ENCODE data around the gene RAD9A. TPM values are rescaled to one million over a fixed set of nuclear protein-coding genes. Genes with fewer than 3 reads are reported as not detected.

RAD9A gene
- total RNA-seq, 2 experiments from 2014 or later: 29.7 to 30.6 TPM

DNA sequence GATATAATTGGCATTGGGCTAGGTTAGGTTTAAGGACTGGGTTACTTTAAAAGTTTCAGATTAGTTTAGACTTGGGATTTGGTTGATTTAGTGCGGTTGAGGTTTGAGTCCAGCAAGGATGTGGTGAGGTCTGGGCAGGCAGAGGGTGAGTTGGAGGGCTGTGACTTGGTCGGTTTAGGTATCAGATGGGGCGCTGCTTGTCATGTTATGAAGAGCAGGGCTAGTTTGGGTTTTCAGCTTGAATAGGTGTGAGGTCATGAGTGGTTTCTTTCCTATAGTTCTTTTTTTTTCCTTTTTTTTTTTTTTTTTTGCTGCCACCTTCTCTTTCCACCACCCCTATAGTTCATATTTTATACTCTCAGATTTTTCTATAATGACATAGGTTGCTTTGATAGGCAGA, 23.2 kb upstream of the RAD9A start:
- ChIA-PET CTCF (interaction anchor here (2.0 to 30.8 kb wide), 3 partner anchors 13 to 23 kb away, joined by 5 to 883 read pairs (median 66); partner anchors contain the start of gene POLD4), POLR2A (interaction anchor here (2.4 kb wide), 1 partner anchor 23 kb away, joined by 7 read pairs; the partner anchor contains the start of gene RAD9A)
- no peaks in the 10 kb centered on the region for H3K9me3 Mint-ChIP-seq
- H3K27ac Mint-ChIP-seq: no peak overlapping the region
- DNase-seq: peak; percentile 55
- H3K4me3 Mint-ChIP-seq: no peak overlapping the region
- H3K4me1 Mint-ChIP-seq (ENCODE audit: low read depth): peaks cover 51% of the 10 kb centered on the region
- no peaks in the 10 kb centered on the region for H3K36me3 Mint-ChIP-seq (ENCODE audit: low read depth)
- H3K27me3 Mint-ChIP-seq: peaks cover 15% of the 10 kb centered on the region
- intact Hi-C loops (cut with micrococcal nuclease): no loop called here
- no peak for TF ChIP-seq CTCF (IDR thresholded peaks at IDR 0.05)
- peak; percentile 22 for ATAC-seq

- Mint-ChIP-seq H3K27ac (no peak overlapping the region), H3K36me3 (ENCODE audit: low read depth) (no peaks in the 10 kb centered on the region), H3K27me3 (peaks cover 16% of the 10 kb centered on the region), H3K4me1 (ENCODE audit: low read depth) (peaks cover 51% of the 10 kb centered on the region), H3K4me3 (no peak overlapping the region), H3K9me3 (no peaks in the 10 kb centered on the region)
- no peak for TF ChIP-seq CTCF (IDR thresholded peaks at IDR 0.05)
- POLR2A ChIA-PET: interaction anchor here (0.9 to 2.4 kb wide), 3 partner anchors 13 to 23 kb away, joined by 3 to 7 read pairs (median 6); partner anchors contain the start of gene RAD9A
- CTCF ChIA-PET: interaction anchor here (2.0 to 30.8 kb wide), 4 partner anchors 12 to 24 kb away, joined by 5 to 883 read pairs (median 48); partner anchors contain the start of gene POLD4
- no peak for ATAC-seq
- DNase-seq: no peak
- intact Hi-C loops (cut with micrococcal nuclease): no loop called here
Measured at GRCh38 chr11:67369275-67369674, 22.5 kb upstream of the RAD9A start.

- no peaks in the 10 kb centered on the region for H3K36me3 Mint-ChIP-seq (ENCODE audit: low read depth)
- H3K4me3 Mint-ChIP-seq: no peak overlapping the region
- intact Hi-C loops (cut with micrococcal nuclease): no loop called here
- ChIA-PET CTCF (interaction anchor here (1.4 to 30.8 kb wide), 5 partner anchors 12 to 288 kb away, joined by 4 to 883 read pairs (median 31); partner anchors contain the start of gene POLD4), POLR2A (interaction anchor here (0.9 to 2.4 kb wide), 3 partner anchors 12 to 24 kb away, joined by 3 to 7 read pairs (median 6); partner anchors contain the start of gene RAD9A)
- DNase-seq (no peak), ATAC-seq (no peak)
- no peaks in the 10 kb centered on the region for H3K9me3 Mint-ChIP-seq
- peaks cover 51% of the 10 kb centered on the region for H3K4me1 Mint-ChIP-seq (ENCODE audit: low read depth)
- H3K27ac Mint-ChIP-seq: no peak overlapping the region
- H3K27me3 Mint-ChIP-seq: peaks cover 21% of the 10 kb centered on the region
- no peak for TF ChIP-seq CTCF (IDR thresholded peaks at IDR 0.05)
Measured at GRCh38 chr11:67369801-67370284, 21.9 kb upstream of the RAD9A start.

DNA sequence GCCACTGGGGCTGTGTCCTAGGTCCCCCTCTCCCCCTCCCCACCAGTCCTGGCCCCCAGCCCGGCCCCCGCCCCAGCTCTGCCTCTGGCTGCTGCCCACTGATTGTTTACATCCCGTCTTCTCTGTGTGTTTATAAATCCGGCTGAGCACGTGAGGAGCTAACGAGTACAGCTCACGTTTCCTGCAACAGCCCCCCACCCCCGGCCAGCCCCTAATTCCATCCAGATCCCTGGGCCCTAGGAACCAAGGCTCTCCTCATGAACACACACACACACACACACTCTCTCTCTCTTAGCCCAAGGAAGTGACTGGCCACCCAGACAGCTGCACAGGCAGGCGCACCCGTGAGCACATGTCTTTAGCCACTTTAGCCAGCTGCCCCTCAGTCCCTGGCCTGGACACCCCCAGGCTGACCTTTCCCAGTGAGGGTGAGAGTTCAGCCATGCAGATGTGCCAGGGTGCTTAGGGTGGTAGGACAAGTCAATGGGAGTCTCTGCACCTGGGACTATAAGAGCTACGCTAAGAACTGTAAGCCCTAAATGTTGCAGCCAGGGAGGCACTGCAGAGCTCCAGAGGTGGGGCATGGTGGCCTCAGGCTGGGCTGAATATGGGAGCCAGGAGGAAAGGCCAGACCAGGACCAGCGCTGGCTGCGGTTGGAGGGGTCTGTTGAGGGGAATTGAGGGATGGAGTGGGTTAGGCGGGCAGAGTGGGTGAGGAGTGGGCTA, 21.3 kb upstream of the RAD9A start:
- CTCF ChIA-PET: interaction anchor here (1.0 to 30.8 kb wide), 8 partner anchors 8 to 287 kb away, joined by 3 to 883 read pairs (median 5); partner anchors contain the start of gene POLD4
- Mint-ChIP-seq H3K9me3 (no peaks in the 10 kb centered on the region), H3K4me1 (ENCODE audit: low read depth) (peaks cover 52% of the 10 kb centered on the region), H3K36me3 (ENCODE audit: low read depth) (no peaks in the 10 kb centered on the region), H3K4me3 (no peak overlapping the region), H3K27ac (no peak overlapping the region), H3K27me3 (peaks cover 23% of the 10 kb centered on the region)
- DNase-seq: no peak
- POLR2A ChIA-PET: interaction anchor here (2.1 to 4.6 kb wide), 3 partner anchors 8 to 21 kb away, joined by 6 to 20 read pairs (median 7); partner anchors contain the start of gene RAD9A
- ATAC-seq: no peak
- intact Hi-C loops (cut with micrococcal nuclease): no loop called here
- TF ChIP-seq CTCF (IDR thresholded peaks at IDR 0.05): no peak
